Activated naive CD4-positive, alpha-beta T cell treated with Interleukin-2 at 50 U/mL for 16 hours (primary cell): ENCODE data around the gene IRAK1BP1.
"Not testable (repeated sequence)": the region's sequence is repeated elsewhere in the genome, so short reads cannot be mapped to it uniquely, and the experiment has no call there.

Source experiments
- DNase-seq: peaks from one replicate; pipeline ENCODE4 v3.0.0-alpha.2; 2020

Gene IRAK1BP1, protein sequence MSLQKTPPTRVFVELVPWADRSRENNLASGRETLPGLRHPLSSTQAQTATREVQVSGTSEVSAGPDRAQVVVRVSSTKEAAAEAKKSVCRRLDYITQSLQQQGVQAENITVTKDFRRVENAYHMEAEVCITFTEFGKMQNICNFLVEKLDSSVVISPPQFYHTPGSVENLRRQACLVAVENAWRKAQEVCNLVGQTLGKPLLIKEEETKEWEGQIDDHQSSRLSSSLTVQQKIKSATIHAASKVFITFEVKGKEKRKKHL

DNA sequence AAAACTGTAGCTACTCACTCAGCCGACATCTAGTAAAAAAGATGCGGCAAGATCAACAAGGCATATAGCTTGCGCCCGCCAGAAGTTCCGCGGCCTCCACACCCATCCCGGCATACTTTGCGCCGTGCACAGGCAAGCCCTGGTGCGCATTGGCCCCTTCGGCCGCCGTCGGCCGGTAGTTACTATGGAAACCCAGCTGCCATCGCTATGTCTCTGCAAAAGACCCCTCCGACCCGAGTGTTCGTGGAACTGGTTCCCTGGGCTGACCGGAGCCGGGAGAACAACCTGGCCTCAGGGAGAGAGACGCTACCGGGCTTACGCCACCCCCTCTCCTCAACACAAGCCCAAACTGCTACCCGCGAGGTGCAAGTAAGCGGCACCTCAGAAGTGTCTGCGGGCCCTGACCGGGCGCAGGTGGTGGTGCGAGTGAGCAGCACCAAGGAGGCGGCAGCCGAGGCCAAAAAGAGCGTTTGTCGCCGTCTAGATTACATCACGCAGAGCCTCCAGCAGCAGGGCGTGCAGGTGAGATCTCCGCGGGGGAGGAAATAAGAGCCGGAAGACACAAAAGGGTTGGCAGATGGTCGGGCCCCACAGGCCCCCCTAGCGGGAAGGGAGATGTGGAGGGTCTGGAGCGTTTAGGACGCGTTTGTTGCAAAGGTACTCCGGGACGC is at the start of gene IRAK1BP1:
Gene IRAK1BP1 (plus strand): TSS at position 182 of the 671 bp plus-strand sequence. CDS start 26 bp downstream, at position 208.
- peak; percentile 80 for DNase-seq

DNA sequence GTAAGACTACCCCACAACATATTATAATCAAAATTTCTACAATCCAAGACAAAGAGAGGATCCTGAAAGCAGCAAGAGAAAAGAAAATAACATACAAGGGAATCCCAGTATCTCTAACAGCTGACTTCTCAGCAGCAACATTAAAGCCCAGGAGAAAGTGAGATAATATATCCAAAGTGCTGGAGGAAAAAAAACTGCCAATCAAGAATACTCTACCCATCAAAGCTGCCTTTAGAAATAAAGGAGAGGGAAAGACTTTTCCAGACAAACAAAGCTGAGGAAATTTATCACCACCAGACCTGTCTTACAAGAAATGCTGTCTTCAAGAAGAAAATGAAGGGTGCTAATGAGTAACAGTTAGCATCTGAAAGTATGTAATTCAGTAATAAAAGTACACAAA is 43.3 kb upstream of the IRAK1BP1 start:
- no peak for DNase-seq

DNA sequence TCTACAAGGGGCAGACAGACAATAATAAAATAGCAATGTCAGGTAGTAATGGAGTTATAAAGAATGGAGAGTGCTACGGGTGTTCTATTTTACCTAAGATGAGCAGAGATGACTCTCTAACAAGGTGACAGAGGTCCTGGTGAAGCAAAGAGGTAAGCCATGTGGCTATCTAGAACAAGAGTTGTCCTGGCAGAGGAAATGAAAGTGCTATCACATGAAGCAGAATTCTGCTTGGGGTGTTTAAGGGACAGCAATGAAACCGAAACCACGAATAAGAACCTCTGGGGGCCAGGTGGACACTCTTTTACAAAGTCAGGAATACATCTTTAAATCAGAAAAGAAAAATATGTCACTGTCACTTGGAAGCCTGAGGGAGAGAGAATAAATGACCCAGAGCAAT is 37.9 kb upstream of the IRAK1BP1 start:
- DNase-seq, result no peak

DNA sequence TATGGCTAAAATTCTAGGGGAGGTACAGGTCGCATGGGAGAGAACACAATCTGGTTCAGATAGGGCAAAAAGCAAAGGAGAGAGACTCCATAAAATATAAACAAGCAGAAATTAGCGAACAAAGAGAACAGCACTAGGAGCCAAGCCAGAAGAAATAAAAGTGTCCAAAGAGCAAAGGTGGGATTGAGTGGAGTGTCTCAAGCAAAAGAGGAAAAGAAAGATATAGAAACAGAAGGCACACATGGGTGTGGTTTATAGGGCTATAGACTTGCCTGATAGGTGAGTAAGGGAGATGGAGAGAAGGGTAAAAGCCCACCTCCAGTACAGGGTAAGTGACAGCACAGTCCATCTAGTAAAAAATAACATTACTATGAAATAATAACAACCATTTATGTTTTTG is 36.5 kb upstream of the IRAK1BP1 start:
- DNase-seq, result no peak

DNA sequence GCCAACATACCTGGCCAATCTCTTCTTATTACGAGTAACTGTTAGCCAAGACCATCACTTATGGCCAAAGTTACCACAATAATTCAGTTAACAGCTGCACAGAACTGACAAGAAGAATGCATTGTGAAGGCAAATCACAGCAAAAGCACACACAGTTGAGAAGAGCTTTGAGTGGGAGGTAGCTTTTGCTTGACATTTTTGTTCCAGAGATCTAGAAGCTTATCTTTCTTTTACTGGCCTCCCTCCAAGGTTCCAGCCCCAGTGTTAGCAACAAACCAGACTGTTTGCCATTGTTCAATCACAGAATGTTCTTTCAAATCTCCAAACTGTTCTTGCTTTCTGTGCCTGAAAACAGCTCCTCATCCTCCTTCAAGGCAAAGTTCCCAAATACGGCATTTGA is 35.9 kb upstream of the IRAK1BP1 start:
- no peak for DNase-seq

DNA sequence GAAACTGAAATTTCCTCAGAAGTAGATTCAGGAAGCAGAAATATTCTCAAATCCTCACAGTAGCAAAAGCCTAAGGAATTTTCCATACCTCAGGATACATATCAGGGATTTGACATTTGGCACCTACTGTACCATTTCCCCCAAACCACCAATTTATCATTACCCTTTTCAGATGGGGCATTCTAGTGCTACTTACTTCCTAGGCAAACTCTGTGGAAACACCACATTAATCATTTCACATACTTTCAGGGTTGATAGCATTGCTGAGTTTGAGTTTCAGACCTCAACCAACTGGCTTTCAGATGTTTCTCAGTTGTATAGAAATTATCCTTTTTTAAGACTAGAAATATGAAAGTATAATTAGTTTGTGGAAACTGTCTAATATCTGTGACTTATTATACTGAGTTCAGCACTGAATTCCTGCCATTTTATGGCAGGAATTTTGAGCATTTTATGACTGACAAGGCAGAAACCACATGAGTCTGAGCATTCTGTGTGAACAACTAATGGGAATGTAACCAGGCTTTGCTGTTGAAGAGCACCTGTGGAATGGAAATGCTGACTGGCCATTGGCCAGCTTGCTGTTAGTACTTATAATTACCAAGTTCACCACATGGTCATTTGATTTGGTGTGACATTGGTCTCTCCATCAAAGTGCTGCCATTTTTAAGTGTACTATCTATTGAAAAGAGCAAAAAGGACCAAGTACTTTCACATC is 35.1 kb upstream of the IRAK1BP1 start:
- DNase-seq, result no peak

DNA sequence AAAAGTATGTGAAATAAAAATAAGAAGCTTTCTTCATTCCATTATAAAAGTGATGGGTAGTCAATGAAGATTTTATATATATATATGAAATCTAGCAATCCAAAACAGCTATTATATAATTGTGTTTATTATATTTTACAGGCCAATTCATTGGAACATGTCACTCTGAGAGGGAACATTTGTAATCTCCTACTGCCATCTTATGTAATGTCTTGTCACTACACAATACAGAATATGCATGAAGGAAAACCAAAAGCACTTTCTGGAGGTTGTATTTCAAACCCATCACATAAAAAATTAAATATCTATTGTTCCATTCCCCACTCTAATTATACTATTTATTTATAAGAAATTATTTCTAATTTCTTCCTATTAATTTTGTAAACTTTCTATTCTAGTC is 31.5 kb upstream of the IRAK1BP1 start:
- no peak for DNase-seq

DNA sequence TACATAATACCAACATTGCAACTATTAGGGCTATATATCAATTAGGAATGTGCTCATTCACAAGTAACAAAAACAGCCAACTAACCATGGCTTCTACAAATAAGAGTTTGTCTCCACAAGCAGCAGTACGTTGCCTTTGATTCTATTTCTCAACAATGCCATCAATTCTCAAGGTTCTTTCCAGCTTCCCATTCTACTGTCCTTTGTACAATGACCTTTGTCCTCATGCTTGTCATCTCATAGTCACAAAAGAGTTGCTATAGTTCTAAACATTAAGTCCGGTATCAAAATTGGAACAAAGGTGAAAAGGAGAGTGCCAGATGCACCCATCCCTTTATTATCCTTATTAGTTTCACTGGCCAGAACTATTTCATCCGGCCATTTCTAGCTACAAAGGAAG is 30.8 kb upstream of the IRAK1BP1 start:
- DNase-seq, result no peak

DNA sequence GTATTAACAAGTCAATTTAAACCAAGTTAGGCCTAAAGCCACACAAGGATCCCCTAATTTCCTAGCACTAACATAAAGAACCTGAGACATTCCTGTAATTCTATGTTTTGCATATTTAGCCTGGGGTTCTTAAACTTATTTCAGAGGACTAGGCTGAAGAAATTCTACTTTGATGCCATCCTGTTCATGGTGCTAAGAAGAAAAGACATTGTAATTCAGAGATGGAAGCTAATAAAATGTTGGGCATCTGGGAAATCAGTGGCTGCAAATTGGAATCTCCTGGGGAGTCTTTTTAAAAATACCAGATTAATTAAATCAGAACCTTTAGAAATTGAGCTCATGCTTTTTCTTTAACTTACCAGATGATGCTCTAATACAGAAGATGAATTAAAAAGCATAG is 26.2 kb upstream of the IRAK1BP1 start:
- no peak for DNase-seq

DNA sequence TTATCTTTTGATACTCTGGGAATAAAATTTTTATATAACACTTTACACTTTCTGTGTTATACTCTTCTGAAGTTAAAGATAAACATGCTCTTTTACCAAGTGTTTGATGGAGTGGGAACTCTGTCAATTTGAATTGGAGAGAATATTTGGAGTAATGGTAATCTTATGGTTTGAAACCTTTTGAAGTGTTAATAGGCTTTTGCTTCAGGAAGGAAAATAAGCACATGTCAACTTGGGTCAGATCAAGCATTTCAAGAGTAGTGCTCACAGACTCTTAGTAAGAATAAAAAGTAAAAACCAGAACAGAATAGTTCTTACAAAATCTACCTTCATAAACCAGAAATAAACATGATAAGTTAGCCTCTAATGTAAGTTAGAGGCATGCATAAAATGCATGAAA is 24.4 kb upstream of the IRAK1BP1 start:
- no peak for DNase-seq

DNA sequence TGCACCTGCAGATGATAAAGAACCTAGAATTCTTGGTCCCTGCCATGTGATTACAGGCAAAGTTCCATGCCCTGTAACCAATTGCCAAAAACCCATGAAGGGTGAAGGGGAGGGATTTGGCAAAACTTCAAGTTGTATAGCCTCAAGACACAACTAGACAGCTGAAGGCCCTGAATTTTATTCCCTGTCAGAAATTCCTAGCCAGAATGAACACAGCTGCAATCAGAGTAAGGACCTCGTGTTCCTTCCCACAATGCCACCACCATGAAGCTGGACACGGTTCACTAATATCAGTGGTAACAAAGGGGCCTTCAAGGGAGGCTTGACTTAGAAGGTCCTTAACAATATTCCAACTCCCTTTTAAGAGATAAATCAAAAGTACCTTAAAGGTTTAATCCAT is 22.5 kb upstream of the IRAK1BP1 start:
- DNase-seq, result no peak

DNA sequence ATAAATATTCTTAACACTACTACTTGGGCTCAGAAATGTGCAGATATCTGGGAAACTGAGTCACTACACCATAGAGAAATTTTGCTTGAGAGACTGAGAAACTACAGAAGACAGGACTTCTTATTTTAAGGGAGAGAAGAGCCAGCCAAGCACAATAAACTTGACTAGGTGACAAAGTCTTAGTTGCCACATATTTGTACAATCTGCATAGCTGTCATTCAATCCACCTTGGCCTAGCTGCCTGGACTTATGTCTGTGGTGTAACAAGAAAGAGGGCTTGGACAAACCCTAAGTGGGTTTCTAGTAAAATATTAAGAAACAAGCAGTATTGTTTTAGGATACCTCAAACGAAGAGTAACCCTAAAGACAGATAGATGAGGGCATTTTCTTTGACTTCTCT is 21.8 kb upstream of the IRAK1BP1 start:
- DNase-seq, result no peak

DNA sequence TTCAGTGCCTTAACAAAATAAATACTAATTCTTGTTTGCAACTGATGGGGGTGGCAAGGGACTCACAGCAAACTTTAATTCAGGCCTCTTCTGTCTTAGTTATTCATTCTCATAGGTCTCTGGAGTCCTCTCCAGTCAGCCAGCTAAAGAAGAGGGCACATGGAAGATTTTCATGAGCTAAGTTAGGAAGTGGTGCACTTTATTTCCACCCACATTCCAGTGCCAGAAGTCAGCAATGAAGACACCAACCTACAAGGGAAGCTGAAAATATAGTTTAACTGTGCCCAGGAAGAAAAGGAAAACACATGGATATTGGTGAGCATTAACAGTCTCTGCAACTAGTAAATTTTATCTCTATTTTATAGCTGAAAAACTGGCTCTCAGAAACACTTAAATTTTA is 16.7 kb upstream of the IRAK1BP1 start:
- no peak for DNase-seq

DNA sequence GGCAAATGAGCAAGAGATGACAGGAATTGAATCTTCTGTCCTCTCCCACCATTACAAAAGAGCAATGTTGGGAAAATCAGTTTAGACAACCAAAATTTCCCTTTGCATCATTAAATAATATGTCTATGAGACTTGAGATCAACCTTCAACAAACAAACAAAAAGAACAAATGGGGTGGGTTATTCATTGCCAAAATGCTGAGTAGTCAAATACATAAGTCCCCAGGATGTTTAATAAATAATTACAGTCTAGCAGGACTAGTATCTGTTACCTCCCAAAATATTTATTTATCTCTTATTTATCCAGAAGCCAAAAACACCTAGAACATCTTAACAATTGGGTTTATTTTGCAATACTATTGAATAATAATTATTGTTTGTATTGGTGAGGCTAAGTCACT is 16.2 kb upstream of the IRAK1BP1 start:
- no peak for DNase-seq

DNA sequence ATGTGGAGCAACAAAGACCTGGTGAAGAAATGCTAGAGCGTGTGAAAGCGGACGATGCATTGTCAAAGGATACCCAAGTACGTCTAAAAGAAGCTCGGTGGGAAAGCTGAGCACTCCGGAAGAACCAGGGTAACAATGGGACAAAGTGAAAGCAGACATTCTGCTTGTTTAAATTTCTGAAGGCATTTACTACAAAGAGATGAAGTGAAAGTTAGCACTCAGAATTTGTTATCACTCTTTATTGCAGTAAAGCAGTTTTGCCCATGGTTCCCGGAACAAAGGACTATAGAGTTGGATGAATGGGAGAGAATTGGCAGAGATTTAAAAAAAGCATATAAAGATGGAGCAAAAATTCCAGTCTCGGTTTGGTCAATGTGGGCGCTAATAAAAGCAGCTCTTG is 12.8 kb upstream of the IRAK1BP1 start:
- no peak for DNase-seq

DNA sequence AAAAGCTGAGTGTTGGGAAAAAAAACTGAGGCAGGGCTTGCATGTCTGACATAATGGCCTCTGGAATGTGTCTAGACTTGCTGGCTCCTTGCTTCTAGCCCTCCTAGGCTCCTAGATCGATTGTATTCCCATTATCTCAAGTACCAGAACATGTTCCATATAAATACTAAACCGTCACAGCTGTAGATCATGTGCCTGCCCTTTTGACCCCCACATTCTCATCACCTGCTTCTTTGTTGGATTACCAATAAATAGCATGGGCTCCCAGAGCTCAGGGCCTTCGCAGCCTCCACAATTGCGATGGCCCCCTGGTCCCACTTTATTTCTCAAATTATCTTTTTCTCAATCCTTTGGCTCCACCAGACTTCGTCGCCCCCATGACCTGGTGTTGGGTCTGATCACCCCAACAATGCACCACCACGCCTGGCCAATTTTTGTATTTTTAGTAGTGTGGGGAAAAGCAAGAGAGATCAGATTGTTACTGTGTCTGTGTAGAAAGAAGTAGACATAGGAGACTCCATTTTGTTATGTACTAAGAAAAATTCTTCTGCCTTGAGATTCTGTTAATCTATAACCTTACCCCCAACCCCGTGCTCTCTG is 8.9 kb upstream of the IRAK1BP1 start:
- not testable (repeated sequence) for DNase-seq

DNA sequence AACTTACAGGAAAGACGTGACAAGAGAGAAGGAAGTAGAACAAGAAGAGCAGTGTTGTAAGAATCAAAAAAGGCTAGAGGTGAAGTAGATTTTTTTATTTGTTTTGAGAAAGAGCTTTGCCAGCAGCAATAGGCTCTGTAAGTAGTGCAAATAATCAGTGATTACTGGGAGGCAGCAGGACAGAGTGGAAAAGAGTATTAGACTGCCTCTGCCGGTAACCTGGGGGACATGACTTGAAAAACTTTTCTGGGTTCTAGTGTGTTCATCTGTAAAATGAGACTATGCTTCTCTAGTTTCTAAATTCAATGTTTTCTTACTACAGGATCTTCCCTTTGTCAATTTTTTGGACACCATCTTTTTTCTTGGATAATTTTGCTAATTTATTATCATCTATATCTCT is 5.8 kb upstream of the IRAK1BP1 start:
- DNase-seq, result no peak

DNA sequence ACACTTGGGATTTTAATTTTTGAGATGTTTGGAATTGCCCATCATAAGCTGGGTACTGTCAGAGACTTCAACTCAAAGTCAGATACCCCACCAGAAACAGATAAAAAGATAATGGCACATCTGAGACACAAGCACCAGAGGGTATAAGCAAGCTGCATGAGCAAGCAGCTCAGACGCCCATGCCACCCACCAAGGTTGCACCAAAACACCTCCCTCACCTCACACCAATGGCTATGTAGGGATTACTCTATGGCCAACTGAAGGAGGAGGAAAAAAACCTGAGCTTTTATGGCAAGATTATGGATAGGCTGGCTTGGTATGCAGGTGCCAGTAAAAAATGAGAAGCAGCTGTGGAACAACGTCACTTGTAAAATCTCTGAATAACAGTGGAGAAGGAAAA is 3.8 kb upstream of the IRAK1BP1 start:
- no peak for DNase-seq

DNA sequence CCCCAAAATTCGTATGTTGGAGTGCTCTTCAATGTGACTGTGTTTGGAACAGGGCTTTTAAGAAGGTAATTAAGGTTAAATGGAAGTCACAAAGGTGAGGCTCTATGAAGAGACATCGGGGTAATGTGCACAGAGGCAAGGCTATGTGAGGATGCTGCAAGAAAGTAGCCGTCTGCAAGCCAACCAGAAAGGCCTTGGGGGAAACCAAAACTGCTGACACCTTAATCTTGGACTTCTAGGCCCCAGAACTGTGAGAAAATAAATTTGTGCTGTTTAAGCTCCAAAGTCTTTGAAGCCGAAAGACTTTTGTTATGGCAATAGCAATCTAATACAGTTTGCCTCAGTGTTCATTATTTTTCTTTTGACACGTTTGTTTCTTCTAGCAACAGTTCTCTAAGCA is 2.4 kb upstream of the IRAK1BP1 start:
- DNase-seq, result no peak

DNA sequence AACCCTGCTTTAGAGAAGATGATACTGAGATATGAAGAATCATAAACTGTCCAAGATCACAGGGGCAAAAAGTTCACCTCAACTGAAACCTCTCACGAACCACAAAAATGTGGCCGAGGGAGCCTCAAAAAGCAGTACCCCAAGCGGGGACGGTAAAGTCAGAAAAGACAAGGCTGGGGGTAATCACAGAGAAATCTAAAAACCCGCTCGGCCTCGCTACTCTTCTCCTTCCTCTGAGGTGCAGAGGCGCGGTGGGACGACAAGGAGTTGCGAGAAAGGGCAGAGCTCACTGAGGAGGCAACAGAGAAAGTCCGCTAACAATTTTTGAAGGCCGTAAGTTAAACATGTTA is 356 bp upstream of the IRAK1BP1 start:
- DNase-seq, result no peak

DNA sequence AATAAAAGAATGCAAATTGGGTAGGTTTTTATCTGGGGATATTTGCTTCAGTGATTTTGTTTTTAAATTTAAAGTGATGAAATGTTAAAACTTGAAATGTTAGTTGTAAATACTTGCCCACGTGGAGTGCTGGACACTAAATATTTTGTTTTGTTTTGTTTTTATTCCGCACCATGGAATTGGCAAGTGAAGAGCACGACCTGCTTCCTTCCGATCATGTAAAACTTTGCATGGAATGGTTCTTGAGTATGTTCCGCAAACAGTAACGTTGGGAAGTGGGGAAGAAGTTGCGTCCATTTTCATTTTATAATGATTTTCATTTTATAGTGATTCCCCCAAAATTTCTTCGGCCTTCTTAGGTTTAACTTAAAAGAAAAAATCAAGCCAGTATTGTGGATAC is 765 bp downstream of the IRAK1BP1 start:
- no peak for DNase-seq

DNA sequence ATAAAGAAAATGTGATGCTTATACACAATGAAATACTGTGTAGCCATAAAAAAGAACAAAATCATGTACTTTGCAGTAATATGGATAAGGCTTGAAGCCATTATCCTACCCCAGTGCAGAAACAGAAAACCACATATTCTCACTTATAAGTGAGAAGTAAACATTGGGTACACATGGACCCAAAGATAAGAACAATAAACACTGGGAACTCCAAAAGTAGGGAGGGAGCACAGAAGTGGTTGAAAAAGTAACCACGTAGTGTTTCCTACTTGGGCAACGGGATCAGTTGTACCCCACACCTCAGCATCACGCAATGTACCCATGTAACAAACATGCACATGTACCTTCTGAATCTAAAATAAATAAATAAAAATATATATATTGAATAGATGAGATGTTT is 8.2 kb downstream of the IRAK1BP1 start:
- DNase-seq, result no peak

DNA sequence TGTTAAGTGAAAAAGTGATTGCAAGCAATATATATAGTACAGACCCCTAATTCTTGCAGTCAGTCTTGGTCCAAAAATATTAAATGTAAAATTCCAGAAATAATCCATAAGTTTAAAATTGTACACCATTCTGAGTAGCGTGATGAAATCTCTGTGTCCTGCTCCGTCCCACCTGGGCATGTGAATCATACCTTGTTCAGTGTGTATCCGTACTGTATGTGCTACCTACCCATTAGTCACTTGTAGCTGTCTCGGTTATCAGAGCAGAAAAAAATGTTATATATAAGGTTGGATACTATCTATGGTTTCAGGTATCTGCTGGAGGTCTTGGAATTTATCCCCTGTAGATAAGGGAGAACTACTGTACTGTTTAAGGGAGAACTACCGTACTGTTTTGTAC is 16.3 kb downstream of the IRAK1BP1 start:
- DNase-seq, result no peak

DNA sequence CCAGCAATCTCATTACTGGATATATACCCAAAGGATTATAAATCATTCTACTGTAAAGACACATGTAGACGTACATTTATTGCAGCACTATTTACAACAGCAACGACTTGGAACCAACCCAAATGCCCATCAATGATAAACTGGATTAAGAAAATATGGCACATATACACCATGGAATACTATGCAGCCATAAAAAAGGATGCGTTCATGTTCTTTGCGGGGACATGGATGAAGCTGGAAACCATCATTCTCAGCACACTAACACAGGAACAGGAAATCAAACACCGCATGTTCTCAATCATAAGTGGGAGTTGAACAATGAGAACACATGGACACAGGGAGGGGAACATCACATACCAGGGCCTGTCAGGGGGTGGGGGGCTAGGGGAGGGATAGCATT is 22.6 kb downstream of the IRAK1BP1 start:
- DNase-seq, result not testable (repeated sequence)
